Osteoblast (primary cell): ENCODE results near the gene SLC6A4. TPM values are rescaled to one million over a fixed set of nuclear protein-coding genes. Genes with fewer than 3 reads are reported as not detected.

Experiments used
- DNase-seq: peaks from one replicate; pipeline ENCODE4 v3.0.0; 2011; ENCODE audit warnings: low spot score, mixed read lengths; ENCODE audit not compliant: insufficient read length; ENCODE audit errors: missing footprints
- H2AFZ ChIP-seq: 2 replicates; pipeline ENCODE4 v1.6.0; 2011; ENCODE audit warnings: mild to moderate bottlenecking, low read length
- H3K27ac ChIP-seq: 2 replicates; pipeline ENCODE4 v1.5.1; 2011; ENCODE audit warnings: mild to moderate bottlenecking, low read depth, low read length, moderate library complexity
- H3K27me3 ChIP-seq: 2 replicates; pipeline ENCODE4 v1.6.0; 2012; ENCODE audit warnings: mild to moderate bottlenecking, control low read depth, inconsistent platforms, low read length, moderate library complexity; ENCODE audit not compliant: insufficient read depth
- H3K36me3 ChIP-seq: 2 replicates; pipeline ENCODE4 v1.5.1; 2011; ENCODE audit warnings: mild to moderate bottlenecking, low read length, control low read depth, moderate library complexity; ENCODE audit not compliant: insufficient read depth
- H3K4me1 ChIP-seq: 2 replicates; pipeline ENCODE4 v1.5.1; 2011; ENCODE audit warnings: mild to moderate bottlenecking, low read length, control low read depth, moderate library complexity; ENCODE audit not compliant: insufficient read depth
- H3K4me2 ChIP-seq: 2 replicates; pipeline ENCODE4 v1.6.0; 2011; ENCODE audit warnings: mild to moderate bottlenecking, low read length; ENCODE audit not compliant: insufficient read depth
- H3K4me3 ChIP-seq: fragments of 200-600 bp; sonication (generic); 3 replicates; pipeline ENCODE4 v1.5.1; 2012; ENCODE audit warnings: mild to moderate bottlenecking, low read length, inconsistent platforms; ENCODE audit not compliant: insufficient read depth
- H3K79me2 ChIP-seq: 2 replicates; pipeline ENCODE4 v1.6.0; 2012; ENCODE audit warnings: mild to moderate bottlenecking, low read length, control low read depth, inconsistent platforms; ENCODE audit not compliant: insufficient read depth
- H3K9me3 ChIP-seq: 2 replicates; pipeline ENCODE4 v1.5.1; 2011; ENCODE audit warnings: low read depth, low read length, control low read depth
- H4K20me1 ChIP-seq: 2 replicates; pipeline ENCODE4 v1.6.0; 2012; ENCODE audit warnings: mild to moderate bottlenecking, low read length, control low read depth; ENCODE audit not compliant: insufficient read depth
- total RNA-seq: library from RNA; depleted of rRNA; stranded (reverse); fragments of >200 nt; gene quantifications from 2 replicates; pipeline ENCODE4 v1.2.3, GENCODE V29; 2012
- TF ChIP-seq, protein P1 (sequence below): IDR thresholded peaks from 2 replicates; pipeline ENCODE4 v1.5.1; 2011; ENCODE audit warnings: mild to moderate bottlenecking, low read depth, low read length, moderate library complexity; ENCODE audit errors: extremely low read depth

The SLC6A4 gene
- total RNA-seq, 1 donor = 0.36 TPM

GRCh38 chr17:30161601-30162000, 73.9 kb downstream of the SLC6A4 start:
- no peak overlapping the region for H3K4me3 ChIP-seq
- no peaks in the 10 kb centered on the region for H3K9me3 ChIP-seq
- peaks cover 3% of the 10 kb centered on the region for H3K4me1 ChIP-seq
- no peak overlapping the region for H2AFZ ChIP-seq
- TF ChIP-seq, protein P1, sequence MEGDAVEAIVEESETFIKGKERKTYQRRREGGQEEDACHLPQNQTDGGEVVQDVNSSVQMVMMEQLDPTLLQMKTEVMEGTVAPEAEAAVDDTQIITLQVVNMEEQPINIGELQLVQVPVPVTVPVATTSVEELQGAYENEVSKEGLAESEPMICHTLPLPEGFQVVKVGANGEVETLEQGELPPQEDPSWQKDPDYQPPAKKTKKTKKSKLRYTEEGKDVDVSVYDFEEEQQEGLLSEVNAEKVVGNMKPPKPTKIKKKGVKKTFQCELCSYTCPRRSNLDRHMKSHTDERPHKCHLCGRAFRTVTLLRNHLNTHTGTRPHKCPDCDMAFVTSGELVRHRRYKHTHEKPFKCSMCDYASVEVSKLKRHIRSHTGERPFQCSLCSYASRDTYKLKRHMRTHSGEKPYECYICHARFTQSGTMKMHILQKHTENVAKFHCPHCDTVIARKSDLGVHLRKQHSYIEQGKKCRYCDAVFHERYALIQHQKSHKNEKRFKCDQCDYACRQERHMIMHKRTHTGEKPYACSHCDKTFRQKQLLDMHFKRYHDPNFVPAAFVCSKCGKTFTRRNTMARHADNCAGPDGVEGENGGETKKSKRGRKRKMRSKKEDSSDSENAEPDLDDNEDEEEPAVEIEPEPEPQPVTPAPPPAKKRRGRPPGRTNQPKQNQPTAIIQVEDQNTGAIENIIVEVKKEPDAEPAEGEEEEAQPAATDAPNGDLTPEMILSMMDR = no peak
- peaks cover 98% of the 10 kb centered on the region for H3K79me2 ChIP-seq
- H3K36me3 ChIP-seq = peaks cover 7% of the 10 kb centered on the region
- H3K4me2 ChIP-seq = no peak overlapping the region
- peaks cover 27% of the 10 kb centered on the region for H4K20me1 ChIP-seq
- no peaks in the 10 kb centered on the region for H3K27me3 ChIP-seq
- no peak for DNase-seq
- H3K27ac ChIP-seq = no peak overlapping the region

- no peak overlapping the region for H3K4me3 ChIP-seq
- no peak for DNase-seq
- H4K20me1 ChIP-seq = peaks cover 27% of the 10 kb centered on the region
- H3K4me2 ChIP-seq = no peak overlapping the region
- H3K27ac ChIP-seq = no peak overlapping the region
- H2AFZ ChIP-seq = no peak overlapping the region
- H3K4me1 ChIP-seq = peaks cover 3% of the 10 kb centered on the region
- no peaks in the 10 kb centered on the region for H3K27me3 ChIP-seq
- H3K9me3 ChIP-seq = no peaks in the 10 kb centered on the region
- TF ChIP-seq, protein P1 = no peak
- peaks cover 7% of the 10 kb centered on the region for H3K36me3 ChIP-seq
- peaks cover 97% of the 10 kb centered on the region for H3K79me2 ChIP-seq
Measured at GRCh38 chr17:30160419-30161172, 74.9 kb downstream of the SLC6A4 start.

DNA sequence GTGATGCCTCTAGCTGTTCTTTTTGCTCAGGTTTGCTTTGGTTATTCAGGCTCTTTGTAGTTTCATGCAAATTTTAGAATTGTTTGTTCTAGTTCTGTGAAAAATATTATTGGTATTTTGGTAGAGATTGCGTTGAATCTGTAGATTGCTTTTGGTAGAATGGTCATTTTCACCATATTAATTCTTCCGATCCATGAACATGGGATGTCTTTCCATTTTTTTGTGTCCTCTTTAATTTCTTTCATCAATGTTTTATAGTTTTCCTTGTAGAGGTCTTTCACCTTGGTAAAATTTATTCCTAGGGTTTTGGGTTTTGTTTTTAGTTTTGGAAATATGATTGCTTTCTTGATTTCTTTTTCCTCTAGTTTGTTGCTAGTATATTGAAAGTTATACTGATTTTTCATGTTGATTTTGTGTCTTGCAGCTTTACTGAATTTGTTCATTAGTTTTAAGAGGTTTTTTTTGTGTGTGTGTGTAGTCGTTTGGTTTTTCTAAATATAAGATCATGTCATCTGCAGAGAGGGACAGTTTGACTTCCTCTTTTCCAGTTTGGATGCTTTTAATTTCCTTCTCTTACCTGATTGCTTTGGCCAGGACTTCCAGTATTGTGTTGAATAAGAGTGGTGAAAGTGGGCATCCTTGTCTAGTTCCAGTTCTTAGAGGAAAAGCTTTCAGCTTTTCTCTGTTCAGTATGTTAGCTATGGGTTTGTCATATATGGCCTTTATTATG, 76.4 kb downstream of the SLC6A4 start:
- Histone ChIP-seq H3K79me2 (peaks cover 96% of the 10 kb centered on the region), H4K20me1 (peaks cover 27% of the 10 kb centered on the region)

More for the DNA sequence above, 76.4 kb downstream of the SLC6A4 start:
- Histone ChIP-seq H3K36me3 (peaks cover 10% of the 10 kb centered on the region), H3K9me3 (no peaks in the 10 kb centered on the region), H3K4me2 (no peak overlapping the region), H3K4me1 (peaks cover 3% of the 10 kb centered on the region), H2AFZ (no peak overlapping the region), H3K27me3 (no peaks in the 10 kb centered on the region), H3K27ac (no peak overlapping the region), H3K4me3 (no peak overlapping the region)
- DNase-seq = no peak
- TF ChIP-seq, protein P1 = no peak
